T follicular helper cell (primary cell): ENCODE data around the gene GPR42.
"Not testable (repeated sequence)": the region's sequence is repeated elsewhere in the genome, so short reads cannot be mapped to it uniquely, and the experiment has no call there.

Source experiments
- DNase-seq: peaks from one replicate; pipeline ENCODE4 v3.0.0-alpha.2; 2020; ENCODE audit warnings: low read depth

The GPR42 gene

DNA sequence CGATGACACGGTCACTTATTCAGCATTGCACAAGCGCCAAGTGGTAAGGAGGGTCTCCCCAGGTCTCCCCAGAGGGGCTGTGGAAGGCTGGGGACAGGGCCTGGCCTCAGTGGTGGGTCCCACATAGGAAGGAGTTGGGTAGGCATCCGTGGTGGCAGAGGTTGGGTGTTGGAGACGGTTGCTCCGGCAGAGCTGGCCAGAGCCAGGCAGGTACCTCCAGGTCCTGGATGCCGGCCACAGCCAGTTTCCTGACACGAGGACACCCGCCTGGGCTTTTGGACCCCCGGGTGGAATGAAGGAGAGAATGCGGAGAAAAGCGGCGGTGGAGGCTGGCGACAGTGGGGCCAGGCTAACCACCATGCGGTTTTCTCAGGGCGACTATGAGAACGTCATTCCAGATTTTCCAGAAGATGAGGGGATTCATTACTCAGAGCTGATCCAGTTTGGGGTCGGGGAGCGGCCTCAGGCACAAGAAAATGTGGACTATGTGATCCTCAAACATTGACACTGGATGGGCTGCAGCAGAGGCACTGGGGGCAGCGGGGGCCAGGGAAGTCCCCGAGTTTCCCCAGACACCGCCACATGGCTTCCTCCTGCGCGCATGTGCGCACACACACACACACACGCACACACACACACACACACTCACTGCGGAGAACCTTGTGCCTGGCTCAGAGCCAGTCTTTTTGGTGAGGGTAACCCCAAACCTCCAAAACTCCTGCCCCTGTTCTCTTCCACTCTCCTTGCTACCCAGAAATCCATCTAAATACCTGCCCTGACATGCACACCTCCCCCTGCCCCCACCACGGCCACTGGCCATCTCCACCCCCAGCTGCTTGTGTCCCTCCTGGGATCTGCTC, 24.4 kb upstream of the GPR42 start:
- peak; percentile 60 for DNase-seq

DNA sequence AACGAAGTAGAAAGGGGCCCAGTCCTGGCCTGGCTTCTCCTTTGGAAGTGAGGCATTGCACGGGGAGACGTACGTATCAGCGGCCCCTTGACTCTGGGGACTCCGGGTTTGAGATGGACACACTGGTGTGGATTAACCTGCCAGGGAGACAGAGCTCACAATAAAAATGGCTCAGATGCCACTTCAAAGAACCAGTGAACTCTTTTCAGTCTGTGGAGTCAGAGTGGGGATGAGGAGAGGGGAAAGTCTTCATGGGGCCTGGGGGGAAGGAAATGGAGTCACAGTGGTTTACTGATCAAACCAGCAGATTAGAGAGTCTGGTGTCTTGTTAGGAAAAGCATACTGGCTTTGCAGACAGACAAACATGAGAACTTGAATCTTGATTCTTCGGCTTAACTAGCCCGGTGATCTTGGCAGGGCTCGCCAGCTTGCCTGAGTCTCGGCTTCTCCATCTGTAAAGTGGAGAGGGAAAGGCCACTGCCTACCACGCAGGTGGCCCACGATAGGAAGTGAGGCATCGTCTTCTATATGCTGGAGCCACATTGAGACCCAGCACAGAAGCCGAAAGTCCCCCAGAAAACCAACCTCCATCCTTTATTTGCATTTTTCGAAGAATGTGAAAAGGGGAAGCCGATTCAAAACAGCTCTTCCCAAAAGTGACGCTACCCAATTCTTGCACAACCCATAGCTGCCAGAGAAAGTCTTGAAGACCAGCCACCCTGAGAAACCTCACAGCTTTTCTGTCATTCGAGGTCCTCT, 23.5 kb upstream of the GPR42 start, which contains the start of gene FFAR1:
Gene FFAR1 (plus strand): TSS at position 732 of the 759 bp plus-strand sequence. CDS start 3,650 bp downstream, outside the sequence.
- DNase-seq = peak; percentile 19

DNA sequence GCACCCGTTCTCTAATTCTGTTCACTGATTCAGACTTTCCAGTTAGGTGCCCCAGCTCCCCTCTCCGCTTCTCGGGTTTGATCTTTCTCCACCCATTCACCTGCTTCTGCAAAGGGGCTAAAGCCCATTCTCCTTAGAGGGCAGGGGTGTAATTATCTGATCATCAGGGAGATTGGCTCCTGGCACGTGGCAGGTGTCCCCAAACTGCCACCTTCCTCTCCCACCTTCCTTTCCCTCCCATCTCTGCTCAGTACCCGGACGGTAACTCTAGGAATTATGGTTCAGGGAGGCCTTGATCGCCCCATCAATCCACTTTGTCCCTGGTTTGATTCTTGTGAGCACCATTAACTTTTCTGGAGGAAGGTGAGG, 23.0 kb upstream of the GPR42 start:
- no peak for DNase-seq

DNA sequence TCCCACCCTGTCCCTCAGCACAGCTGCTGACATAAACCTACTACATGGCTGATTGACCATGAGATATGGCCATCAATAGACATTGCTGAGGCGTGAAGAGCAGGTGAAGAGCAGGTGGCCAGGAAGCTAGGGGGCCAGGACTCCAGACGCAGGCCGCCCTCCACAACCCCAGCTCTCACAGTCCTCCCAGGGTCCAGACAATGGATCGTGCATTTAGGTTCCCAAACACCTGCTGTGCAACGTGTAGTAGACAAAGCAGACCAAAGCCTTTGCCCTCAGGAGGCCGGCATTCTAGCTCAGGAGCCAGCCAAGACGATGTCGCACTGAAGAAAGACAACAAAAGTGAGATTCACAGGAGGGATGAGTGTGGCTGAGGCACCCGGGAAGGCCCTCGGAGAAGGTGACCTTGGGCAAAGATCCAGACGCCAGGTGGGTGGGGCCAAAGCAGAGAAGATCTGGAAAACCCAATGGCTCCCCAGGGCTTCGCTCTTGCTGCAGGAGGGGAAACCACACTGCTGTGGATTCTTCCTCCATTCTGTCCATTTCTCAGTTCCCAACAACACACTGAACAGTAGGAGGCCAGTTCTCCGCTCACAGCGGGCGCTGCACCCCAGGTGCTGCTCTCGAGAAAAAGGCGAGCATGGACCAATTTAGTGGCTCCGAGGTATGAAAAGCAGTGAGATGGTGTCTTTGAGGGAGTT, 21.8 kb upstream of the GPR42 start:
- DNase-seq = no peak

DNA sequence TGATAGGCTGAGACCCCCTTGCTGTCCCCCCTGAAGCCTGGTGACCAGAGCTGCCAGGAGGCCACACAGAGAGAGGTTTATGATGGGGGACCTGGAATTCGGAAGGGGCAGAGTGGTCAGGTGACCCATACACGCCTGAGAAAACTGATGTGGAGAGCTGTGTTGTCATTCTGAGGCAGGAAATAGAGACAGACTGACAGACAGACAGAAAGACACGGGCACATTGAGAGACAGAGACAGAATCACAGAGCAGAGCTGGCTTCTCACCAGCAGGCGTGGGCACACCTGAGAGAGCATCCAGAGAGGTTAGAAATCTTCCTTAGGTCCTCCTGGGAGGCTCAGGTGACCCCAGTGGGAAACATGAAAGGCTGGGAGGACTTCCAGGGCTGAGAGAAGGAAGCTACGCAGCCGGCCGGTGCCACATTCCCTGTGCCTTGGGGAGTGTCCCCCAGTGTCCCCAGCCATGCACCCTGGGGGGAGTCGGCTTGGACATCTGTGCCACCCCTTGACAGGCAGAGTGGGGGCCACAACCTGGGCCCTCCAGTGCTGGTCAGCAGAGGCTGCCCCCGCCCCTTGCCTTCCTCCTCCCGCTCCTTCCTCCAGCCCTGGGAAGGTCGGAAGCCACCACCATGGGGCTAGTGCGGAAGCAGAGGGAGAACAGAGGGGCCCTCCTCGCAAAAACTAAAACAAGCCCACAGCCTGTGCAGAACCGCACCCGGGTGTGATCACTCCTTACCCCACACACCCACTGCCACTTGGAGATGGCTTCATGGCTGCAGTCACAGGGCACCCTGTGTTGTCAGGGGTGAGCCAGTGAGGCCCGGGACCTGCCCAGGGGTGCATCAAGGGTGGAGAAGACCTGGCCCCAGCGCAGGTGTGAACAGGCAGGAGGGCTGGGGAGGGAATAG, 21.0 kb upstream of the GPR42 start:
- DNase-seq = no peak

DNA sequence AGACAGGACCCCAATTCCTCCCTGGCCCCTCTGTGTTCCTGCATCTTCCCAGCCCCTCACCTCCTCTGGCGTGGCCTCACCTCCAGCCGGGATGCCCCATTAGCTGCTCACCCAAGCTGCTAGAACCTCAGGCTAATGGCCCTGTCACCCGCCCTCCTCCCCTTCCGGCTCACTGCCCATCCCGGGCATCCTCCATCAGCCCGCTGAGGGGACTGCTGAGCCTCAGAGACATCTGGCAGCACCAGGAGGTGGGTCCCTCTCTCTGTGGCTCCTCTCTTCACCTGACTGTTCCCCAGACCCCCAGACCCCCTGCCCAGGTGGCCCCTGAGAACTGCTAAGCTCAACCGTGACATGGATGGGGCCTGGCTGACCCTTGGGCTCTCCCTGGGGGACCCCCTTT, 20.3 kb upstream of the GPR42 start:
- DNase-seq = no peak

DNA sequence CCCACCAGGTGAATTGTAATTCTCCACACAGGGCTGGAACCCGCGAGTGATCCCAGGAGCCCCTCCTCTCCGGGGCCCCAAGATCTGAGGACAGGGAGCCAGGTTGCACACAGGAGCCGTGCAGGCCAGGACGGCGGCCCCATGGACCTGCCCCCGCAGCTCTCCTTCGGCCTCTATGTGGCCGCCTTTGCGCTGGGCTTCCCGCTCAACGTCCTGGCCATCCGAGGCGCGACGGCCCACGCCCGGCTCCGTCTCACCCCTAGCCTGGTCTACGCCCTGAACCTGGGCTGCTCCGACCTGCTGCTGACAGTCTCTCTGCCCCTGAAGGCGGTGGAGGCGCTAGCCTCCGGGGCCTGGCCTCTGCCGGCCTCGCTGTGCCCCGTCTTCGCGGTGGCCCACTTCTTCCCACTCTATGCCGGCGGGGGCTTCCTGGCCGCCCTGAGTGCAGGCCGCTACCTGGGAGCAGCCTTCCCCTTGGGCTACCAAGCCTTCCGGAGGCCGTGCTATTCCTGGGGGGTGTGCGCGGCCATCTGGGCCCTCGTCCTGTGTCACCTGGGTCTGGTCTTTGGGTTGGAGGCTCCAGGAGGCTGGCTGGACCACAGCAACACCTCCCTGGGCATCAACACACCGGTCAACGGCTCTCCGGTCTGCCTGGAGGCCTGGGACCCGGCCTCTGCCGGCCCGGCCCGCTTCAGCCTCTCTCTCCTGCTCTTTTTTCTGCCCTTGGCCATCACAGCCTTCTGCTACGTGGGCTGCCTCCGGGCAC, 19.3 kb upstream of the GPR42 start:
- DNase-seq = no peak

DNA sequence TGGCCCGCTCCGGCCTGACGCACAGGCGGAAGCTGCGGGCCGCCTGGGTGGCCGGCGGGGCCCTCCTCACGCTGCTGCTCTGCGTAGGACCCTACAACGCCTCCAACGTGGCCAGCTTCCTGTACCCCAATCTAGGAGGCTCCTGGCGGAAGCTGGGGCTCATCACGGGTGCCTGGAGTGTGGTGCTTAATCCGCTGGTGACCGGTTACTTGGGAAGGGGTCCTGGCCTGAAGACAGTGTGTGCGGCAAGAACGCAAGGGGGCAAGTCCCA, 18.8 kb upstream of the GPR42 start:
- no peak for DNase-seq

DNA sequence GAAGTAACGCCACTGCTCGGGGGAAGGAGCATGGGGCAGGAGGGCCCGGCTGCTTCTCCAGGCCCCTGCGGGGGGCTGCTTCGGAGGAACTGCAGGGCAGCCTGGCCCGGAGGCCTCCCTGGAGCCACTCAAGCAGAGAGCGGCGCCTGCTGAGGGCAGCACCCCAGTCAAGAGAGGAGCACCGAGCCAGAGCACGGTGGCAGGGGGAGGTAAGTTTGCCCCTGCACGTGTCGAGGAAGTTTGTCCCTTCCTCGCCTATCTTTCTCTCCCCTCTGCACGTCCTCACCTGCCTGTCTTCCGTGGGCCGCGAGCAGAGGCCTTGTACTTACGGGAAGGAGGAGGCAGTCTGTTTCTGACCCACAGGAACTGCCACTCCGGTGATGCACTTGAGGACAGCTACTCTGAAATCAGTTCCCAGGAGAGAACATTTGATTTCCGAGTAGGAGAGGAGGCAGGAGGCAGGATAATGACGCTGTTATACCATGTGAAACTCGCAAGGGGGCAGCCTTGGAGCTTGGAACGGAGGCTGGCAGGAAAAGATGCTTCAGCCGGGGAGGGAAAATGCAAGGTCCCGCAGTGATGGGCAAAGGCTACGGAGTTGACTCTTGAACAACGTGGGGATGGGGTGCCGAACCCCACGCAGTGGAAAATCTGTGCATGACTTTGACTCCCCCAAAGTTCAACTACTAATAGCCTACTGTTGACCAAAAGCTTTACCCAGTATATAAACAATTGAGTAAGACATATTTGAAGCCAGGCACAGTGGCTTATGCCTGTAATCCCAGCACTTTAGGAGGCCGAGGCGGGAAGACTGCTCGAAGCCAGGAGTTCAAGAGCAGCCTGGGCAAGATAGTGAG, 18.2 kb upstream of the GPR42 start:
- peak; percentile 50 for DNase-seq

DNA sequence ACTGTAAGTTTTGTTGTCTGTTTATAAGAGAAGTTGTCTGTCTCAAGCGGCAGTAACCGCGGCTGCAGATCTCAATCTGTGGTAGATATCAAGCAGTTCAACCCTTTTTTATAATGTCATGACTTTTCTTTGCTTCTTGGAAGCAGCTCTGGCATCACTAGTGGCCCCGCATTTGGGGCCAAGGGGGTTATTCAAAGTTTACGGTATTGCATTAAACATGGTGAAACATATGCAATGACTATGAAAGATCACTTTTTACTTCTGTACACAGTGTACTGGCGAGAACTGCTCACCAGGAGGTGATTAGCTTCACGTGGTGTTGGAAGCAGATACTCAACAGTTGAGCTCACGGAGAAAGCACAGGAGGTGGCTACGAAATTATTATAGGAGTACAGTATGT, 17.2 kb upstream of the GPR42 start:
- DNase-seq = no peak

DNA sequence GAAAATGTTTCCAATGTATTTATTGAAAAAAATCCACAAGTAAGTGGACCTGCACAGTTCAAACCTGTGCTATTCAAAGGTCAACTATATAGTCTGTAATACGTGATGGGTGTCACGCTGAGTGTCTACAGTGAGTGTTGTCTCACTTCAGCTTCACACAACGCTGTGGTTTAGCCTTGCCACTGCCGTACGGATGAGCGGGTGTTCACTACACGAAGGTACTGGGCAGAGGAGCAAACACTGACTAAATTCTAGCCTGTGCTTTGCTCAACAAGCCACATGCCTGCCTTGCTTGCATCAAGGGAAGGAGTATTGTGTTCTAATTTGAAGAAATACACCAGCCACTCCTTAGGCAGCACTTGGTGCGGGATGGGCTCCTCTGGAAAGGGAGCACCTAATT, 16.0 kb upstream of the GPR42 start:
- no peak for DNase-seq

DNA sequence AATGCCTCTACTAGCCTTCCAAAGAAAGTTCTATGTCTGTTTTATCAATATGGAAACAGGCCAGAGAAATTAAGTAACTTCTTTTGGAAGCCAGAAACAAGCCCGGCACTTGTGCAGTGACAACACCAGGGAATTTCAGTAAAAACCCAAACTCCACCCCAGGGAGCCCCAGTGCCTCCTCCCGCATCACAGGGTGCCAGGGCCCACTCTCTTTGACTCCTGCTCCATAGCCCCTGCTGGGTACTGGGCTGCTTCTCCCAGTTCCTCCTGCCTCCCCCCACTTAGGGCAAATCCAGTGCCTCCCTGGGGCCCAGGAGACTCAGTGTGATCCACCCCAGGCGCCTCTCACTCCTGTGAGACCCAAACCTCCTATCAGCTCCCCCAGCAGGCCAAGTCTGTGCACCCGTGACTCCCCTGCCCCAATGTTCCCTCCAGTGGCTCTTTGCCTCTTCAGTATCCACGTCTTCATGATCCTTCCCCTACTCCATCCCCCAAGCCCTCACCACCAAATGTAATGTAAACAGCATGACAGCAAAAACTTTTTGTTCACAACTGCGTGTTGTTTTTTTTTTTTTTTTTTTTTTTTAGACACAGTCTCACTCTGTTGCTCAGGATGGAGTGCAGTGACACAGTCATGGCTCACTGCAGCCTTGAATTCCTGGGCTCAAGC, 14.9 kb upstream of the GPR42 start:
- no peak for DNase-seq

DNA sequence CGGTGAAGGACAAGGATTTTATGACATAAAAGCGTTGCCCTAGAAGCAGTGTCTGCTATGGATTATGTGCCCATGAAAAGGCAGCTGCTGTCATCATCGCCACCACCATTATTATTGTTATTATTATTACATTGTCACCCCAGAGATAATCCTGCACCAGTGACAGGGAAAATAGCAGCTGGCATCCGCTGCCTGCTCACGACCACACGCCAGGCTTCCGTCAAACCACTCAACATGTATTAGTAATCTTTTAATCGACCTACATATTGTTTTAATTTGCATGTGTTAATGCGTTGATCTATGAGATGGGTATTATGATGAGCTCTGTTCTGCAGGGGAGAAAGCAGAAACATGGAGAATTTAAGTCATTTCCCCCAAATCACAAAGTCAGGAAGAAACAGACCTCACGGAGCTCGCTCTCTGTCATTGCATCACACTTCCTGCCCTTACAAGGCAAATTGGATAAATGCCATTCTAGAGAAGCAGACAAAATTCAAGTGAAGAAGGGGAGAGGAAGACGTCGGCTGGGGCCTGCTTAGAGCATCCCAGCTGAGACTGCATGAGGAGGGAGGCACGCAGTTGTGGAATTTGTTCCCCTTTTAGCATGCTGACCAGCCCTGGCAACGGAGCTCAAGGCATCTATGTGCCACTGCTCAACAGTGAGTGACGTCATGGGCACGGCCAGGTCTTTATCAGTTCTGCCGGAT, 12.8 kb upstream of the GPR42 start, which contains the start of gene FFAR3:
Gene FFAR3 (plus strand): TSS at position 594 of the 707 bp plus-strand sequence. CDS start 431 bp downstream, outside the sequence.
- DNase-seq = no peak

DNA sequence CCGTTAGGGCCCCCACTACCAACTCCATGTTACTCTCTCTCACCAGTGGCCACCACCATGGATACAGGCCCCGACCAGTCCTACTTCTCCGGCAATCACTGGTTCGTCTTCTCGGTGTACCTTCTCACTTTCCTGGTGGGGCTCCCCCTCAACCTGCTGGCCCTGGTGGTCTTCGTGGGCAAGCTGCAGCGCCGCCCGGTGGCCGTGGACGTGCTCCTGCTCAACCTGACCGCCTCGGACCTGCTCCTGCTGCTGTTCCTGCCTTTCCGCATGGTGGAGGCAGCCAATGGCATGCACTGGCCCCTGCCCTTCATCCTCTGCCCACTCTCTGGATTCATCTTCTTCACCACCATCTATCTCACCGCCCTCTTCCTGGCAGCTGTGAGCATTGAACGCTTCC, 12.0 kb upstream of the GPR42 start:
- not testable (repeated sequence) for DNase-seq

DNA sequence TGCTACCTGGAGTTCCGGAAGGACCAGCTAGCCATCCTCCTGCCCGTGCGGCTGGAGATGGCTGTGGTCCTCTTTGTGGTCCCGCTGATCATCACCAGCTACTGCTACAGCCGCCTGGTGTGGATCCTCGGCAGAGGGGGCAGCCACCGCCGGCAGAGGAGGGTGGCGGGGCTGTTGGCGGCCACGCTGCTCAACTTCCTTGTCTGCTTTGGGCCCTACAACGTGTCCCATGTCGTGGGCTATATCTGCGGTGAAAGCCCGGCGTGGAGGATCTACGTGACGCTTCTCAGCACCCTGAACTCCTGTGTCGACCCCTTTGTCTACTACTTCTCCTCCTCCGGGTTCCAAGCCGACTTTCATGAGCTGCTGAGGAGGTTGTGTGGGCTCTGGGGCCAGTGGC, 11.5 kb upstream of the GPR42 start:
- DNase-seq = not testable (repeated sequence)

DNA sequence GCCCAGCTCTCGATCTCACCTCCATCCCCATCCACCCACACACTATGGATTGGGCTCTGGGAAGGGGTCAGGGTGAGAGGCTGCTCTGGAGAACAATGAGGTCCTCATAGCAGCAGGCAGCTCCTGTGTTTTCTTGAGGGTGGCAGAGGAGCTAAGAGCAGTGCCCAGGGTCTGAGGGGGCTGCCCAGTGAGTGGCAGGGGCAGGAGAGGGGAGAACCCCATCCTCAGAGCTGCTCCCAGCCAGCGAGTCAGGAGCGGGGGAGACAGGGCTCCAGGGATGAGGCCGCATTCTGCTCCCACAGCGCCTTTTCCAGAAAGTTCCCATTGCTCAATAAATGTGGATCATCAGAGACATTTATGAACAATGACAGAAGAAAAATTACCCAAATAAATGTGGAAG, 10.8 kb upstream of the GPR42 start:
- not testable (repeated sequence) for DNase-seq

DNA sequence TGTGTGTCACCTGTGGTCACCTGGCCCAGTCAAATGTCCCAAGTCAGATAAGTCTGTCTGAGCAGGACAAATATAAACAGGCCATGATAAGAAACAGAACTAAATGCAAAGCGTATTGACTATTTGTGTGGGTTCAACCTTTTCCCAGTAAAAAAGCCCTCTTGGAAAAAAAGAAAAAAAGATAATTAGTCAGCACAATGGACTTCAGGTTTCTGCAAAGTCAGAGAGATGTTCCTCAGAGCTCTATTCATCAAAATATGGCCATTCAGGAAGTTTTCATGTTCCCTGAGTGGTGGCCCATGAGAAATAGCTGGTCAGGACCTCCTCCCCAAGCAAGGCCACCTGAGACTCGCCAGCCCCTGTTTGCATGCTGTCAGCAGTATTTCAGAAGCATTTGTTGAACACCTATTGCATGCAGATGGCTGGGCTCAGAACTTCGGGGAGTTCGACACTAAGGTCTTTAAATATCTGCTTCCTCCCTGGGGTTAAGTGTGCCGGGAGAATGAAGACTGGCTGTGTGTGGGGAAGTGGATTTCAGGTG, 9.9 kb upstream of the GPR42 start:
- no peak for DNase-seq

DNA sequence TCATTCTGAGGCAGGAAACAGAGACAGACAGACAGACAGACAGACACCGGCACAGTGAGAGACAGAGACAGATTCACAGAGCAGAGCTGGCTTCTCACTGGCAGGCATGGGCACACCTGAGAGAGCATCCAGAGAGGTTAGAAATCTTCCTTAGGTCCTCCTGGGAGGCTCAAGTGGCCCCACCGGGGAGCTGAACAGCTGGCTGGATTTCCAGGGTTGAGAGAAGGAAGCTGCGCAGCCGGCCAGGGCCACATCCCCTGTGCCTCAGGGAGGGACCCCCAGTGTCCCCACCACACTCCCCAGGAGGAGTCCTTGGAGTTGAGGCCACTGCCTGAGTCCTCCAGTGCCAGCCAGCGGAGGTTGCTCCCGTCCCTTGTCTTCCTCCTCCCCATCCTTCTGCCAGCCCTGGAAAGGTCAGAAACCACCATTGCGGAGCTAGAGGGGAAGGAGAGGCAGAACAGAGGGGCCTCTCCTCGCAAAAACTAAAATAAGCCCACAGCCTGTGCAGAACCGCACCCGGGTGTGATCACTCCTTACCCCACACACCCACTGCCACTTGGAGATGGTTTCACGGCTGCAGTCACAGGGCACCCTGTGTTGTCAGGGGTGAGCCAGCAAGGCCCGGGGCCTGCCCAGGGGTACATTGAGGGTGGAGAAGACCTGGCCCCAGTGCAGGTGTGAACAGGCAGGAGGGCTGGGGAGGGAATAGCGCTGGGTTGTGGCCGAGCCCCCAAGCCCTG, 8.4 kb upstream of the GPR42 start:
- DNase-seq = no peak
